MCF 10A (cell line): ENCODE measurements around the gene RNASE7. TPM values are rescaled to one million over a fixed set of nuclear protein-coding genes. Genes with fewer than 3 reads are reported as not detected.
"Not testable (repeated sequence)": the region's sequence is repeated elsewhere in the genome, so short reads cannot be mapped to it uniquely, and the experiment has no call there.

Experiments
- BruUV-seq: library from RNA; stranded (reverse); fragments of 400-500 nt; replicated peaks from 2 replicates; lab custom pipeline; 2021; lab: Mats Ljungman, UMichigan
- CTCF ChIA-PET: fragments of 300-600 bp; sonication (Branson Sonifier 250); formaldehyde crosslinking; extraction: SDS; loops from one replicate; lab custom pipeline; 2021; ENCODE audit warnings: antibody characterized with exemption, inconsistent platforms; lab: Yijun Ruan, JAX
- POLR2A ChIA-PET: fragments of 300-600, 350-650 bp; sonication (Branson Sonifier 250); formaldehyde crosslinking; extraction: SDS; loops from one replicate; lab custom pipeline; 2020; ENCODE audit warnings: antibody characterized with exemption, inconsistent platforms; lab: Yijun Ruan, JAX
- DNase-seq: peaks from one replicate; pipeline ENCODE4 v3.0.0-alpha.2; 2018; ENCODE audit not compliant: unreplicated experiment
- H3K27ac Mint-ChIP-seq: one replicate; pipeline ENCODE4 v1.8.0; 2022; ENCODE audit warnings: mild to moderate bottlenecking, low read depth, mixed read lengths; ENCODE audit not compliant: unreplicated experiment
- H3K27me3 Mint-ChIP-seq: one replicate; pipeline ENCODE4 v1.8.0; 2022; ENCODE audit warnings: mixed read lengths; ENCODE audit not compliant: insufficient read depth, unreplicated experiment
- H3K36me3 Mint-ChIP-seq: one replicate; pipeline ENCODE4 v1.8.0; 2022; ENCODE audit warnings: mild to moderate bottlenecking, moderate library complexity, mixed read lengths; ENCODE audit not compliant: insufficient read depth, unreplicated experiment
- H3K4me1 Mint-ChIP-seq: one replicate; pipeline ENCODE4 v1.8.0; 2022; ENCODE audit warnings: mixed read lengths; ENCODE audit not compliant: insufficient read depth, unreplicated experiment
- H3K4me3 Mint-ChIP-seq: one replicate; pipeline ENCODE4 v1.8.0; 2022; ENCODE audit warnings: mild to moderate bottlenecking, moderate library complexity, mixed read lengths; ENCODE audit not compliant: unreplicated experiment
- H3K9me3 Mint-ChIP-seq: one replicate; pipeline ENCODE4 v1.8.0; 2022; ENCODE audit warnings: mixed read lengths; ENCODE audit not compliant: unreplicated experiment
- intact Hi-C: fragments of 100-400 bp; cut with micrococcal nuclease; formaldehyde crosslinking; loops from 2 replicates; pipeline ENCODE4 v1.14.1; 2022
- total RNA-seq: library from RNA; stranded (reverse); gene quantifications from 2 replicates; pipeline ENCODE4 v1.2.3, GENCODE V29; 2022
- TF ChIP-seq, protein P1 (sequence below): fragments of 200-600 bp; IDR thresholded peaks from one replicate; pipeline ENCODE4 v1.8.0; 2022; ENCODE audit warnings: antibody characterized with exemption, mild to moderate bottlenecking; ENCODE audit not compliant: unreplicated experiment

The RNASE7 gene
- total RNA-seq, 1 experiment from 2014 or later, result 10.9 TPM

DNA sequence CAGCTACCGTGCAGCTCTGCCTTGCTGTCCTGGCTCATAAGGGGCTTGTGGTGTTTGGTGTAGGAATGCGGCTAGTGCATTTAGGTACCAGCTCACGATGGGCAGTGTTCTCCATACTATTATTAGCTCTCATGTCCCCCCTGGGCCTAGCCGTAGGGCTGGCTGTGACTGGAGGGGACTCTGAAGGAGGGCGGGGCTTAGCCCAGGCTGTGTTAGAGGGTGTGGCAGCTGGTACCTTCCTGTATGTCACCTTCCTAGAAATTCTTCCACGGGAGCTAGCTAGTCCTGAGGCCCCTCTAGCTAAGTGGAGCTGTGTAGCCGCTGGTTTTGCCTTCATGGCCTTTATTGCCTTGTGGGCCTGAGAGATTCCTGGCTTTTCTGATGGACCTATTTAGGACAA lies 40.9 kb upstream of the RNASE7 start:
- no peaks in the 10 kb centered on the region for H3K27me3 Mint-ChIP-seq
- DNase-seq, result no peak
- TF ChIP-seq, protein P1, sequence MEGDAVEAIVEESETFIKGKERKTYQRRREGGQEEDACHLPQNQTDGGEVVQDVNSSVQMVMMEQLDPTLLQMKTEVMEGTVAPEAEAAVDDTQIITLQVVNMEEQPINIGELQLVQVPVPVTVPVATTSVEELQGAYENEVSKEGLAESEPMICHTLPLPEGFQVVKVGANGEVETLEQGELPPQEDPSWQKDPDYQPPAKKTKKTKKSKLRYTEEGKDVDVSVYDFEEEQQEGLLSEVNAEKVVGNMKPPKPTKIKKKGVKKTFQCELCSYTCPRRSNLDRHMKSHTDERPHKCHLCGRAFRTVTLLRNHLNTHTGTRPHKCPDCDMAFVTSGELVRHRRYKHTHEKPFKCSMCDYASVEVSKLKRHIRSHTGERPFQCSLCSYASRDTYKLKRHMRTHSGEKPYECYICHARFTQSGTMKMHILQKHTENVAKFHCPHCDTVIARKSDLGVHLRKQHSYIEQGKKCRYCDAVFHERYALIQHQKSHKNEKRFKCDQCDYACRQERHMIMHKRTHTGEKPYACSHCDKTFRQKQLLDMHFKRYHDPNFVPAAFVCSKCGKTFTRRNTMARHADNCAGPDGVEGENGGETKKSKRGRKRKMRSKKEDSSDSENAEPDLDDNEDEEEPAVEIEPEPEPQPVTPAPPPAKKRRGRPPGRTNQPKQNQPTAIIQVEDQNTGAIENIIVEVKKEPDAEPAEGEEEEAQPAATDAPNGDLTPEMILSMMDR, result no peak
- BruUV-seq, result no TSS peak
- peaks cover 22% of the 10 kb centered on the region for H3K36me3 Mint-ChIP-seq
- ChIA-PET POLR2A (interaction anchor here (0.7 to 1.1 kb wide), 2 partner anchors 12 to 71 kb away, joined by 3 read pairs; no protein-coding TSS in a partner anchor), CTCF (interaction anchor here (1.2 to 13.0 kb wide), 7 partner anchors 14 to 103 kb away, joined by 3 to 213 read pairs (median 8); no protein-coding TSS in a partner anchor)
- H3K27ac Mint-ChIP-seq, result no peak overlapping the region
- H3K4me1 Mint-ChIP-seq, result peaks cover 18% of the 10 kb centered on the region
- intact Hi-C loops, result no loop called here
- H3K4me3 Mint-ChIP-seq, result no peak overlapping the region
- H3K9me3 Mint-ChIP-seq, result no peaks in the 10 kb centered on the region

DNA sequence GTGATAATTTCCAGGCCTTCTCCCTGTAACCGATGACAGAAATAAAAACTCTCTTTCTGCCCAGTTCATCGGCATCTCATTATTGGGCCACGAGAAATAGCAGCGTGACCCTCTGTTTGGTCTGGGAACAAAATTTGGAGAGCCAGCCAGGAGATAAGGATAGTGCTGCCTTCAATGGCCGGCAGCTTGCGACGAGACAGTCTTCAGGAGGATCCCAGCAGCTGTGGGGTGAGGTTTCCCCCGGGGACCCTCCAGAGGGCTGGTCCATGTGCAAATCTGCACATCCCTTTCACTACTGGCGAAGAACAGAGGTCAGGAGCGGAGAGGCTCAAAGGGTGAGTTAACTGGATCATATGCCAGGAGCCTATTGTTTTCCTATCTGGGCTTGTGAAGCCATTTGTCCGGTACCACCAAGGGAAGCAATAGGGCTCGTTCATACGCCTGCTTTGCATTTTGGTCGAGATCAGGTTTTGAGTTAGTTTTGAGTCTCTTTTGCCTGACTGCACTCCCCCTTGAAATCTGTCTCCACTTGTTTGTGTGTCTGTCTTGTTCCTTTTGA lies 38.3 kb upstream of the RNASE7 start:
- no peak overlapping the region for H3K4me3 Mint-ChIP-seq
- ChIA-PET CTCF (interaction anchor here (0.7 to 13.0 kb wide), 11 partner anchors 9 to 307 kb away, joined by 3 to 213 read pairs (median 6); no protein-coding TSS in a partner anchor), POLR2A (interaction anchor here (0.6 kb wide), 1 partner anchor 13 kb away, joined by 4 read pairs; no protein-coding TSS in a partner anchor)
- BruUV-seq, result no TSS peak
- TF ChIP-seq, protein P1, result no peak
- peaks cover 4% of the 10 kb centered on the region for H3K4me1 Mint-ChIP-seq
- H3K27ac Mint-ChIP-seq, result no peak overlapping the region
- DNase-seq, result no peak
- H3K27me3 Mint-ChIP-seq, result no peaks in the 10 kb centered on the region
- no peaks in the 10 kb centered on the region for H3K9me3 Mint-ChIP-seq
- H3K36me3 Mint-ChIP-seq, result no peaks in the 10 kb centered on the region
- intact Hi-C loops, result no loop called here

DNA sequence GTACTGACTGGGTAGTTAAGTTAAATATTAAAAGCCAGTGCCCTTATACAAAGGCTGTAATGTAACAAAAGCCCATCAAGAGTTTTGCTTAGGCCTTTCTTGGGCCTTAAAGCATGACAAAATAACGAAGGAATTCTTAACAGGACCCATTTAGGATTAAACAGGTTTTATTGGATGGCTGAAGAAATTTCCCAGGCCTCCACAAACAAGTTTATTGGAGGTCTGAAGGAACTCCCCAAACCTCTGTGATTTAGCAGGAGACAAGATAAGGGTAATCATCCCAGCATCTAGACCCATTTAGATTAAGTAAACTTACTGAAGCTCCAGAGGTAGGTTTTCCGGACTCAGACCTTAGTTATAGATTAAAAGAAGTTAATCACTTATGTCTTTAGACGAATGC lies 32.4 kb upstream of the RNASE7 start:
- CTCF ChIA-PET, result interaction anchor here (1.2 to 14.8 kb wide), 4 partner anchors 32 to 95 kb away, joined by 3 to 391 read pairs (median 198); partner anchors contain the start of genes RNASE7 and TMEM253

DNA sequence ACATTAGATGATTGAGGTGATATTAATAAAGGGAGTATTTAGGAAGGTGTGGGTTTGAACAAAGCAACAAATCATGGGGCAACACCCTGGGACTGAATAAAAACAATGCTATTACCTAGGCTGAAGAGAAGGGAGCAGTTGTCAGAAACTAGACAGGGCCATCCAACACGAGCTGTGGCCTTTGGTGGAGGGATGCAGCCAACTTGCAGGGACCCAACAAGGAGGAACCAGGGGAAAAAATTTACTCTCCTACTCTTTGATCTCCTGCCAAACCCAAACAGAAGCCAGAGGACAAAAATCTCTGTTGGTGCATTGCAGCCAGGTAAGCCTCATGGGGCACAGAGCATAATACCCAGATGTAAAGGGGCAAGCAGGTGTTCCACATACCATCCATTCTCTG lies 31.0 kb upstream of the RNASE7 start:
- Mint-ChIP-seq H3K27me3 (peaks cover 33% of the 10 kb centered on the region), H3K4me1 (peaks cover 7% of the 10 kb centered on the region), H3K27ac (no peak overlapping the region), H3K4me3 (no peak overlapping the region), H3K36me3 (peaks cover 5% of the 10 kb centered on the region), H3K9me3 (no peaks in the 10 kb centered on the region)
- TF ChIP-seq, protein P1, result no peak
- intact Hi-C loops, result no loop called here
- ChIA-PET POLR2A (interaction anchor here (0.5 to 1.6 kb wide), 2 partner anchors 29 to 536 kb away, joined by 3 to 5 read pairs; no protein-coding TSS in a partner anchor), CTCF (interaction anchor here (0.8 to 14.8 kb wide), 12 partner anchors 8 to 153 kb away, joined by 3 to 391 read pairs (median 8); partner anchors contain the start of genes RNASE13, RNASE7, SLC39A2 and TMEM253)
- no TSS peak for BruUV-seq
- DNase-seq, result no peak

More for the DNA sequence above, 32.4 kb upstream of the RNASE7 start:
- POLR2A ChIA-PET, result interaction anchor here (0.6 to 1.9 kb wide), 3 partner anchors 12 to 71 kb away, joined by 3 to 4 read pairs (median 4); no protein-coding TSS in a partner anchor
- H3K27ac Mint-ChIP-seq, BruUV-seq, DNase-seq, intact Hi-C loops, H3K36me3 Mint-ChIP-seq, H3K4me3 Mint-ChIP-seq, H3K9me3 Mint-ChIP-seq, H3K4me1 Mint-ChIP-seq: not testable (repeated sequence)
- H3K27me3 Mint-ChIP-seq, result peaks cover 33% of the 10 kb centered on the region
